HG02642 (cell line): Measurements from ENCODE around the gene EYA2.

ENCODE experiments used
- ATAC-seq: cut with Tn5 transposase; IDR thresholded peaks from one replicate; pipeline ENCODE4 v1.9.1; 2021; ENCODE audit warnings: mild to moderate bottlenecking; ENCODE audit not compliant: unreplicated experiment, poor library complexity

The EYA2 gene

DNA sequence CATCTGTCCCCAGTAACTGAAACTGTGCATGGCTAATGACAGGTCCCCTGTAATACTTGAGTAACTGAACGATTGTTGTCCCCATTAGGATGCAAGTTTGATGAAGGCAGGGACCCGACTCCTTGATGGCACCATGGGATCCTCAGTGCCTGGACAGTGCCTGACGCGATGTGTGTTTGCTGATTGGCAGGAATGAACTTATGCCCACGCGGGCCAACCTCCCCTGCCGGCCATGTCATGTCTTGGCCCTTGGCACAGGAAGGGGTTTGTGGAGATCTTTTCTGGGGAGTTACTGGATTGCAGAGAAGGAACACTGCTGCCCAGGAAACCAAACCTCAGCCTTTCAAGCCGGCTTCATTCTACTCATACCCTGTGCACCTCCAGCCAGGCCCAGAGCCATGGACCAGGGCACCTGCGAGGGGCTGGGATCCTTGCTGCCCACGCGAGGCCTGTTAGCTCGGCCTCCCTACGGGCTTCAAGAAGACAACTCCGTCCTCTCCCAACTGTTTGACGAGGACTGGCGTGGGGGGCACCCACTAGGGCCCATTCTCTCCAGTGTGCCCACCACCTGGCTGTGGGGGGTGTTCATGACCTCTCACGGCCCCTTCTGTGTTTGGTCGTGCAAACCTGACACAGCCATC lies 314.0 kb downstream of the EYA2 start:
- ATAC-seq = no peak

DNA sequence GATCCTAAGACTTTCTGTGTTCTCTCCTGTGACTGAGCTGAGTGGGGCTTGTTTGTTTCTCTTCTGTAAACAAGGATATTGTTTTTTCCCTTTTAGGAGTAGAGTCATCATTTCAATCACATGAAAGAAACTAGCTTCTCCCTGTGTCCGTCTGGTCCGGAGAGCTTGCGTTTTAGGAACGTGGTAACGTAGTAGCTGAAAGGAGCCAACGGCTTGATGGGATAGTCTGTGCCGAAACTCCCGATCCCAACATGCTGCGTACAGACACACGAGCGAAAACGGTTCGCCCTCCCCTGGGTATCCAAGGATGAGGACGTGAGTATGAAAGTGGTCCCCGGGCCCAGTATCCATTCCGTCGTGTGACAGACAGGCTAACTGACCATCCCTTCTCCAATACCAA lies 315.3 kb downstream of the EYA2 start:
- ATAC-seq = no peak

DNA sequence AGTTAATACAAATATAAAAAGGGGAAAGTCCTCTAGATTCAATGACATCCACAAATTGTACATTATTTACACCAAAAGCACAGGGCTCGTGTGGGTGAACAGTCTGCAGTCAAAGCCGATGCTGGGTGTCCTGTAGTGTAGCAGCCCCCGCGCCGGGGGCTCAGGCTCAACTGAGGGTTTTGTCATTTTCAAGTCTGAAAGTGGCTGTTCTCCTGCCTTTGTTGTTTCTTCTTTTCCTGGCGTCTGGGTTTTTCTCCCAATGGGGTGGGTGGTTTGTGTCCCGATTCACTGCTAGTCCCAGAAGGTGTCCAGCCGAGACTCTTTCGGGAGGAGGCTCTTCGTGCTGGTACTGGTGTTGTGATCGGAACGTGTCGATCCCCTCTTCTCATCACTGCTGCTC lies 315.8 kb downstream of the EYA2 start:
- ATAC-seq = no peak

DNA sequence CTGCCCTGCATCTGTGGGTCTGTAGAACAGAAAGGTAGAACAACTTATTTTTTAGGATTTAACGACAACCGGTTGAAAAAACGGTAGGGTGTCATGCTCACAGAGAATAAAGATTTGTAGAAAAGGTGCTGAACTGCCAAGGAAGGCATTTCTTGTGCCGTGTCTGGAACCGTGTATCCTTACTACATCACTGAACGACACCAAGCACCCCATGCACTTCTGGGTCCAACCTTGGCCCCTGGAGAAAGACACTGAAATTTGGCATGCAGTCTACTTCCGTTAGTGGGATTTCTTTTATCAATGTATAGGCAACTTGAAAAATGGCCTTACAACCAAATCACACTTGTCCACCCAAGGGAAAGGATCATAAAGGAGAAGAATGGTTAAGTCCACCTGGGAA lies 316.4 kb downstream of the EYA2 start:
- ATAC-seq = no peak

DNA sequence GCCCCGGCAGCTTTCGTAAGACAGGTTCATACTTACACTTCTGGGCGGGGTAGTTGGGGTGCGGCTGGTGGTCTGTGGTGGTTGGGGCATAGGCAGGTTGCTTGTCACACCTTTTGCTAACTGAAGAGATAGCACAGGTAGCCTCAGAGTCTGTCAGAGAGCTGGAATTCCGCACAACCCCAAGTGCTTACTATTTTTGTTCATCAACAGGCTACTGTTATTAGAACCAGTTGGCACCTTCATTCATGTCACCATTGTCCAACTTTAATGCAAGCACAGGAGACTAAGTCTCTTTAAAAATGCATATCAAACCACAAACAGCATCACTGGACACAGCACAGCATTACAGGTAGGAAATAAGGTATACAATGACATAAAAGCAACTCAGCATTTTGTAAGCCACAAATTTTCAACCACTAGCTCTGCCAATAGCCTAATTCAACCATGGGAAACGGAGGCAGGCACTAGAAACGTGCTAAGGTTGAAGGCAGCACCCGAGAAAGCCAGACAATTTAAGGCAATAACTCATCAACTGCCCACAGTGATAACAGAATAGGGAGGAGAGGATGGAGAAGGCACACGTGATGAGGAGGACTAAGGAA lies 318.1 kb downstream of the EYA2 start:
- ATAC-seq = no peak

DNA sequence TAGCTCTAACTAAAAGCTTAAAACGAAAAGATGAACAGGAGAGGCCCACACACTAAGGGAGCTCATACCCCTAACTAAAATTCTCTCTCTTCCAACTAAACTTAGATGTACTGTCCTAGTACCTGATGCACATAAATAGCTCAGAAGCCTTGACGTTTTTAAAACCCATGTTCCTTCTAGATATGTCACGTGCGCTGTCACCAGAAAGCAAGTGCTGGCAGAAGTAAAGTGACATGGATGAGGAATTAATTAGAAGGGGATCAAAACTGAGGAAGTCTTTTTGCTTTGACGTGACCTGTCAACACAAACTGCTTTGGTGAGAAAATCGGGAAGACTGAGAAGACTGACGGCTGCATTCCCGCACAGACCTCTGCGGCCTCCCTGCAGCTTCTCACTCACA lies 319.3 kb downstream of the EYA2 start:
- no peak for ATAC-seq

DNA sequence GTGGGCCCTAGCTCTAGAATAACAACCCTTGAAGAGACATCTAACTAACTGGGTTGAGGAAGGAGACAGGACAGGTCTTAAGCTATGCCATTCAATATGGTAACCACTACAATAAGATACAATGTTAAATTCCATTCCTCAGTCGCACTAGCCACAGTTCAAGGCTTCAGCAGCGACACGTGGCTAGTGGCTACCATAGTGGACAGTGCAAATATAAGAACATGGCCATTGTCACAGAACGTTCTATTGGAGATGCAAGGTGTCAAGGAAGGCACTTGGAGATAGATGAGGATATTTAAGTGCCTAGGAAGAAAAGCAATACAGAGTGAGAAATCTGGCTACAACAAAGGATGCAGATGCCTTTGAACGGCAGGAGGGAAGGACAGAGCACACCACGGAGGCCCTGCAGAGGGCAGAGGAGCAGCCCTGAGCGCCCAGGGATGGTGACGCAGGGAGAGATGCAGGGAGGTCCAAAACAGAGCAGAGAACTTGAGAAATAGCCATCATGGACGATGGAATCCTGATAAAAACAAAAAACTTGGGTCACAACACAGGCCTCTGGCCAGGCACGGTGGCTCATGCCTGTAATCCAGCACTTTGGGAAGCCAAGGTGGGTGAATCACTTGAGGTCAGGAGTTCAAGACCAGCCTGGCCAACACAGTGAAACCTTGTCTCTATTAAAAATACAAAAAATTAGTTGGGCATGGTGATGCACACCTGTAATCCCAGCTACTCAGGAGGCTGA lies 321.2 kb downstream of the EYA2 start:
- ATAC-seq = no peak

DNA sequence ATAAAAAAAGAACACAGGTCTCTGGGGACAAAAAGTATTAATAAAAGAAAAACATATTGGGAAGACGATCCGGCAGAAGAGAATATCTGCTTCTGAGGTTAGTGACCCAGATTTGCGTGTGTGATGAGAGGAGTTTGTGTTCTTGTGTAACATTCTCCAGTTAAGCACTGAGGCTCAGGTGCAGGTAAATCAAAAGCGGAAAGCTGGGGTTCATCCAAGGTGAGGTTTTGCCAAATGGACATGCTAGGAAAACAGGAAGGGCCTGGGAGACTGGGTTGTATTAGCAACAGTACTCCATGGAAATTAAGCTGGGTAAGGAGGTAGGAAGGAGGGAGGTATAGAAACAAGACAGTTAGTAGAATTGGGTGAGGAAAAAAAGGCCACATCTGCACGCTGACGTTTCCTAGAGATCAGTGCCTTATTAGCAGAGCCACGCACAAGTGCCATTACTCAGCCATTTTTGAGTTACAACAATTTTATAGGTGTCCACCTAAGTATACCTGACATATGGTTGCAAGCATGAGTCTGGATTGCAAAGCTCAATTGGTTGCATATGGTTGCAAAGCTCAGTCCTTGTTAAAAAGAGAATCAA lies 322.3 kb downstream of the EYA2 start:
- no peak for ATAC-seq

DNA sequence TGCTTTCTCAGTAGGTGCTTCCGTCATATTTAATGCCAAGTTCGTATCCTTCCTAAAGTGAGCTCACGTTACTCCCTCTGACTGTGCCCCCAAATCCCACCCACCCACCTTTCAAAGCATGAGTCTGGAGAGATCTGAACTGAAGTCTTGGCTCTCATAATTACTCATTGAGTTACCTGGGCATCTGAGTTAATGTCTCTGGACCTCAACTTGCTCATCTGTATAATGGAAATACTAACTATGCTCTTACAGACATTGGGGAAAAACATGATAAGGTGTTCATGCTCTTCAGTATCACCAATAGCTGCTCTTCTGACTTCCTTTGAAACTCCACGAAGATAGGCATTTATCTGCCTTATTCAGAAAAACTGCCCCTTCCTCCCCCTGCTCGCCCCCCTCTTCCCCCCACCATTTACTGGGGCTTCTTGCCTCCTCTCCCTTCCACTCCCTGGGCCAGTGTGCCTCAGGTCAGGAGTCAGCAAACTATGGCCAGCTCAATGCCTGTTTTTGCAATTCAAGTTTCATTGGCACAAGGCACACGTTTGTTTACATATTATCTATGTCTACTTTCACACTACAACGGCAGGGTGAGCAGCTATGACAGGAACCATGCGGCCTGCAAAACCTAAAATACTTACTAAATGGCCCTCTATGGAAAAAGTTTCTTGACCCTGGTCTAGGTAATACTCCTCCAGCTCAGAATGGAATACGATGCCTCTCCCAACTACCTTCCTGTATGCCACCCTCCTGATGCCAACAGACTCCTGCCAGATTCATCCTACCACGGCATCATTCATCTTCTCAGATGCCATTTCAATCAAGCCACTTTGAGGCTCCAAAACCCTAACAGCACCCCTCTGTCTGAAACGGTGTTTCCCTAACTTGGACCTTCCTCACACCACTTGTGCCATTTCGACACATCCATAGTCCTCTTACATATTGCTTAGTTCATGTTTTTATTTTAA lies 323.1 kb downstream of the EYA2 start:
- no peak for ATAC-seq

DNA sequence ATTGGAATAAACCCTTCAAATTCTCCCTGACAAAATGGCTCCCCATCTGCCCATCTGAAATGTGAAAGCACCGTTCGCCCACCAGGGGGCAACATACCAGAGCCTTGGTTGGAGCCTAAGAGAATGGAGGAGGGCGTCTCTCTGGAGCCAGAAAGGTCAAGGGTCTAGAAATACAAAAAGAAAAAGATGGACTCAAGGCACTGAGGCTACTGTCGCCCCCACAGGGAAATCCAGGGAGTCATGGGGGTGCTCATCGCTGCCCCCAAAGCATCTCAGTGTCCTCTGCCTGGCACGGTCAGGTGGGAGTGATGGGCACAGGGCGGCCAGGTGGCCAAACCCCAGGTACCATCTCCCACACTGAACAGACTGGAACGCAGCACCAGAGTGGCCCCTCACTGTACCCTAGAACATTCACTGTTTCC lies 325.5 kb downstream of the EYA2 start:
- ATAC-seq = no peak

DNA sequence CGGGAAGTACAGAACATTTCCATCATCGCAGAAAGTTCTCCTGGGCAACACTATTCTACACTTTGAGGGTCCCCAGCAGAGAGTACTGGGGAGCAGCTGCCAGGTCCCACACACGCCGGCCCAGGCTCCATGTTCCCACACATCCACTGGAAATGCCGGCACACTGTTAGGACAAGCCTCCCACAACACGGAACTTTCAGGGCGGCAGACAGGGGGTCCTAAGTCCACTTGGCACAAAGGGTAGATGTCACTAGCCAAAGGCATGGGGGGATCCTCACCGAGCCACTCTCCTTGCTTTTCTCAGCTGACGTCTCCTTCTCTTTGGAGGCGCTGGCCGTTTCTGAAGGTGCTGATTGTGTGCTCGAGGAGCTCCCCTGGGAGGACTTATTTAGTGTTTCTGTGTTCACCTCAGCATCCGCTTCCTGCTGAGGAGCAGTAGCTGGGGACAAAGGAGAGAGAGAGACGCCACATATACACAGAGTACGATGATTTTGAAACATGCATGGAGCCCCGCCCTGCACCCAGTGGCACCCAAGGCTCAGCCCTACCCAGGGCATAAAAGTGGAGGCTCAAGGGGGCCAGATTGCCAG lies 326.5 kb downstream of the EYA2 start:
- ATAC-seq = no peak

DNA sequence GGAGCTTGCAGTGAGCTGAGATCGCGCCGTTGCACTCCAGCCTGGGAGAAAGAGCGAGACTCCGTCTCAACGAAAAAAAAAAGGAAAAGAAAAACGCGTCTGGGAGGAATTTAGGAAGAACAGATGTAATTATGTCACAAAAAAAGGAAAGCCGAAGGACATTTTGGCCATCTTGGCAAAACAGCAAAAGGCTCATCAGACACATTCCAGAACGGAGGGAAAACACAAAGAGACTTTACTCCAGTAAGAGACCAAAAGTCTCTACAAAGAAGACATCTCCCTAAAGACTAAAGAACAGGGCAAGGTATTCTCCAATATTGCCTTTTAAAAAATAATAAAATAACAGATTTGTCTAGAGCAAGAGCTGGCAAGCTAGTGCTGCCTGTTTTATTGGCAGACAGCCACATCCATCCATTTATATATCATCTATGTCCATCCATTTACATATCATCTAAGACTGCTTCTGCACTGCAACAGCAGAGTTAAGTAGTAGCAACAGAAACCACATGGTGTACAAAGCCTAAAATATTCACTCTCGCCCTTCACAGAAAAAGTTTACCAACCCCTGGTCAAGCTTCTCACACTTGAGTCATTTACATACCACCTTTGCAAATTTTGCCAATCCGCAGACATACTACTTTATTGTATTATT lies 328.0 kb downstream of the EYA2 start:
- ATAC-seq = no peak

DNA sequence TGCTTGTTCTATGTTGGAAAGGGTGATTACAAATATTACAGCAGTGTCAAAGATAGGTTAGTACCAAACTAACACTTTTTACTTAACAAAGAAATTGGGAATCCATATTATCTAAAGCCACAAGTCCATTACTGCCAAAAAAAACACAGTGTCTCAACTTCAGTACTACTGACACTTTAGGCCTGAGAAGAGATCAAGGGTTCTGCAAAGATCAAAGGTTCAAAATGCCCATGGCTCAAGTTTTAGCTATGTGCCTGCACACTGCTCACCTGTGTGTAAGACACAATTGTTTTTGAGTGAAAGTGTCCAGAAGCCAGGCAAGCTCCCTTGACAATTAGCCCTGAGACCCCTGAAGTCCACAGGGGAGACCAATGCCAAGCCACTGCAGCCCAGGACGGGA lies 329.3 kb downstream of the EYA2 start:
- no peak for ATAC-seq

DNA sequence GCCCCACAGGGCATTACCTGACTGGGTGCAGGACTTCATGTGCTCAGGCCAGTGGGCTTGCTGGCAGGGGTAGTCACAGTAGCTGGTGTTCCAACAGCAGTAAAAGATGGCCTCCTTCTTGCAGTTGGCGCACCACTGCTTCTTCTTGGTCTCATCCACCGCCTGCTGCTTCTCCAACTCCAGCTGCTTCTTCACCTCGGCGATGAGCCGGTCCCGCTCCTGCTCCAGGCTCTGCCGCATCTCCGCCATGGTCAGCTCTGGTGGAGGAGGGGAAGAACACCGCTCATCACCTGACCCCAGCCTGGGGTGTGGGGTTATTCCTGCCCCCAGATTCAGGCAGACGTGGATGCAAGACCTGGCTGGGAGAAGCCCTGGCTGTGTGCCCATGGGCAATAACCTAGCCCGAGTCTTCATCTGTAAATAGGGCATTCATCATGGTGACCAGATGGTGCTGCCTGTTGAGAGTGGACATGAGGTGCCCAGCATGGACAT lies 329.7 kb downstream of the EYA2 start:
- no peak for ATAC-seq

DNA sequence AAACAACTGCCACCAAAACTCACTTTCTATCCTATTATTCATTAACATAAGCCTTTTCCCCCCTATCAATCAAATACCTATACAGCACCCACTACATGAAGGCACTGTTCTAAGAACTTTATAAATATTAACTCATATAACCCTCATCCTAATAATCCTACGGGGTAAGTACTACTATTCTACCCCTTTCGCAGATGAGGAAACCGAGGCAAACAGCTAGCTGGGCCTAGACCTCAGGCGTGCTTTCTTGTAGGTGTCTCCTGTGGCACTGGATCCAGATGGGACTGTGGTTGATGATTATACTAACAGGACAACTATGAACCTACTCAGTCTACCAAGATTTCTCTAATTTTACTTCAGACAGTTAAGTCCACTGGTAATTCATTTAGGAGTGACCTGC lies 330.2 kb downstream of the EYA2 start:
- ATAC-seq = no peak

DNA sequence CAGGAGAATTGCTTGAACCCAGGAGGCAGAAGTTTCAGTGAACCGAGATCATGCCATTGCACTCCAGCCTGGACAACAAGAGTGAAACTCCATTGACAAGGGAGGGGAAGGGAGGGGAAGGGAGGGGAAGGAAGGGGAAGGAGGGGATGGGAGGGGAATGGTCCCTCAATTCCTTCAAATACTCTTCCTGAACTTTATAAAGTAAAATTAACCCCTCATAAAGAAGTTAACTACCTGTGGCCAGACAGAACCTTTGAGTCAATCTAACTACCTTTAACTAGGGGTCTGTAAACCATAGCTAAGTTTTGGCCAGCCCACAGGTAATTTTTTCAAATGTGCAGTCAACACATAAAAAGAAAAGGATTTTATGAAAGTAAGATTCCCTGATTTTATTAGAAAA lies 330.8 kb downstream of the EYA2 start:
- no peak for ATAC-seq

DNA sequence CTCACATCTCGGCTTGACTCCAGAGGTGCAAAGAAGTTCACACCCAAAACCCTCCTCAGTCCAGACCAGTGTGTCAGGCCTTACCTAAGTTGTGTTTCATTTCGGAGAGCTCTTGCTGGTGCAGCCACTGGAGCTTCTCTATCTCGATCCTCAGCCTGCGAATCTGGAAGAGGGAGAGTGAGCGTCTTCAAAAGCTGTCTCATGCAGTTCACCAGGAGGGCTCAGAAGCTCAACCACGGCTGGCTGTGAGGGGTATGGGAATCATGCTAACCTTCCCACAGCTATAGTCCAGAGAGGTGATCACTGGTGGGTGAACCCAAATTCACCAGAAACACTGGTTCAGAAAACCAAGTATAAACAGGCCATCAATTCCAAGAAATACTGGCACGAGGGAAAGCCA lies 332.5 kb downstream of the EYA2 start:
- no peak for ATAC-seq

DNA sequence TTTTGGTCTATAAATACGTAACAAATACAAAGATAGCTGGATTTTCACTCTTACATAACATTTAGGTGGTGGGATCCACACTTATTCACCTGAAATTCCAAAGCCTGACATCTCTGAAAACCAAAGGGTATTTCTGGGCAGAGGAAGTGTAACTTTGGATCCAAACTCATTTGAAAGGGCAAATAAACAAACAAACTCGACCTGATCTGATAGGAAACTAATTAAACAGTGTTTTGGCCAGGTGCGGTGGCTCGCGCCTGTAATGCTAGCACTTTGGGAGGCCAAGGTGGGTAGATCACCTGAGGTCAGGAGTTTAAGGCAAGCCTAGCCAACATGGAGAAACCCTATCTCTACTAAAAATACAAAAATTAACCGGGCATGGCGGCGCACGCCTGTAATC lies 332.9 kb downstream of the EYA2 start:
- ATAC-seq = no peak

DNA sequence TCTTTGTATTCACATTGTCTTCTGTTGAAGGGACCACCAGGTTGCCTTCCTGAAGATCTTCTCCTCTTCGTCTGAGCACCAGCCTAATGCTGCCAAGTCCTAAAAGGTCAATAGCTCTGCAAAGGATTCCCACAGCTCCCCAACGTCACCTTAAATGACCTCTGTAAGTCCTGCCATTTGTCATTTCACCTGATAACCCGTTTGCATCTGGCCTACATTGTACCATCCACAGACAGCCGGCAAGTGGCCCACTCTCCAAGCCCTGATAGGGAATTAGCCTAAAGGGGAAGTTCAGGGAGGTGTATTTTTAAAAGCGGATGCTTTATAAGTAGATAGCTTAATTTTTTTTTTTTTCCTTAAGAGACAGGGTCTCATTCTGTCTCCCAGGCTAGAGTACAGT lies 334.0 kb downstream of the EYA2 start:
- no peak for ATAC-seq
